MM.1S (cell line): ENCODE results near the gene SCNN1B.
"Not testable (repeated sequence)": the region's sequence is repeated elsewhere in the genome, so short reads cannot be mapped to it uniquely, and the experiment has no call there.

Source experiments
- EZH2 ChIP-seq: fragments of 300-600 bp; sonication (generic); optimal IDR thresholded peaks from 2 replicates; pipeline ENCODE3; 2017; ENCODE audit warnings: low read depth, mild to moderate bottlenecking, antibody characterized with exemption, low read length, mixed read lengths
- TF ChIP-seq, protein P1 (sequence below): fragments of 300-600 bp; sonication (generic); IDR thresholded peaks from 2 replicates; pipeline ENCODE4 v1.5.1; 2016; ENCODE audit warnings: antibody characterized with exemption, low read length, mixed read lengths

GRCh38 chr16:23366341-23366740 lies 64.2 kb downstream of the SCNN1B start:
- TF ChIP-seq, protein P1, sequence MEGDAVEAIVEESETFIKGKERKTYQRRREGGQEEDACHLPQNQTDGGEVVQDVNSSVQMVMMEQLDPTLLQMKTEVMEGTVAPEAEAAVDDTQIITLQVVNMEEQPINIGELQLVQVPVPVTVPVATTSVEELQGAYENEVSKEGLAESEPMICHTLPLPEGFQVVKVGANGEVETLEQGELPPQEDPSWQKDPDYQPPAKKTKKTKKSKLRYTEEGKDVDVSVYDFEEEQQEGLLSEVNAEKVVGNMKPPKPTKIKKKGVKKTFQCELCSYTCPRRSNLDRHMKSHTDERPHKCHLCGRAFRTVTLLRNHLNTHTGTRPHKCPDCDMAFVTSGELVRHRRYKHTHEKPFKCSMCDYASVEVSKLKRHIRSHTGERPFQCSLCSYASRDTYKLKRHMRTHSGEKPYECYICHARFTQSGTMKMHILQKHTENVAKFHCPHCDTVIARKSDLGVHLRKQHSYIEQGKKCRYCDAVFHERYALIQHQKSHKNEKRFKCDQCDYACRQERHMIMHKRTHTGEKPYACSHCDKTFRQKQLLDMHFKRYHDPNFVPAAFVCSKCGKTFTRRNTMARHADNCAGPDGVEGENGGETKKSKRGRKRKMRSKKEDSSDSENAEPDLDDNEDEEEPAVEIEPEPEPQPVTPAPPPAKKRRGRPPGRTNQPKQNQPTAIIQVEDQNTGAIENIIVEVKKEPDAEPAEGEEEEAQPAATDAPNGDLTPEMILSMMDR = not testable (repeated sequence)
- TF ChIP-seq EZH2 = not testable (repeated sequence)
